Measurements from ENCODE around the gene ELAPOR2.

GRCh38 chr7:87036985-87037384 is 22.5 kb downstream of the ELAPOR2 start:
- TF ChIP-seq, protein P1, sequence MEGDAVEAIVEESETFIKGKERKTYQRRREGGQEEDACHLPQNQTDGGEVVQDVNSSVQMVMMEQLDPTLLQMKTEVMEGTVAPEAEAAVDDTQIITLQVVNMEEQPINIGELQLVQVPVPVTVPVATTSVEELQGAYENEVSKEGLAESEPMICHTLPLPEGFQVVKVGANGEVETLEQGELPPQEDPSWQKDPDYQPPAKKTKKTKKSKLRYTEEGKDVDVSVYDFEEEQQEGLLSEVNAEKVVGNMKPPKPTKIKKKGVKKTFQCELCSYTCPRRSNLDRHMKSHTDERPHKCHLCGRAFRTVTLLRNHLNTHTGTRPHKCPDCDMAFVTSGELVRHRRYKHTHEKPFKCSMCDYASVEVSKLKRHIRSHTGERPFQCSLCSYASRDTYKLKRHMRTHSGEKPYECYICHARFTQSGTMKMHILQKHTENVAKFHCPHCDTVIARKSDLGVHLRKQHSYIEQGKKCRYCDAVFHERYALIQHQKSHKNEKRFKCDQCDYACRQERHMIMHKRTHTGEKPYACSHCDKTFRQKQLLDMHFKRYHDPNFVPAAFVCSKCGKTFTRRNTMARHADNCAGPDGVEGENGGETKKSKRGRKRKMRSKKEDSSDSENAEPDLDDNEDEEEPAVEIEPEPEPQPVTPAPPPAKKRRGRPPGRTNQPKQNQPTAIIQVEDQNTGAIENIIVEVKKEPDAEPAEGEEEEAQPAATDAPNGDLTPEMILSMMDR (IDR thresholded peaks at IDR 0.05): no peak
- no peak for TF ChIP-seq POLR2A (IDR thresholded peaks at IDR 0.05)

Measured in sigmoid colon (tissue), 3 donors.